Raji (cell line): ENCODE measurements around the gene MLC1.

Experiments used
- POLR2A ChIP-seq: IDR thresholded peaks from 2 replicates; pipeline ENCODE4 v1.6.1; 2011; ENCODE audit warnings: low read depth, low read length, control low read depth; ENCODE audit not compliant: insufficient read depth

MLC1 gene

GRCh38 chr22:50072714-50073538, 12.3 kb downstream of the MLC1 start:
- TF ChIP-seq POLR2A: no peak

- TF ChIP-seq POLR2A: no peak
Measured at GRCh38 chr22:50072167-50072555, 13.1 kb downstream of the MLC1 start.

- TF ChIP-seq POLR2A: no peak
Measured at GRCh38 chr22:50071432-50072166, 13.6 kb downstream of the MLC1 start.

GRCh38 chr22:50070366-50070765, 14.9 kb downstream of the MLC1 start:
- TF ChIP-seq POLR2A: no peak

GRCh38 chr22:50068096-50068495, 17.1 kb downstream of the MLC1 start:
- no peak for TF ChIP-seq POLR2A

- no peak for TF ChIP-seq POLR2A
Measured at GRCh38 chr22:50067244-50067643, 18.0 kb downstream of the MLC1 start.

- no peak for TF ChIP-seq POLR2A
Measured at GRCh38 chr22:50064453-50064852, 20.8 kb downstream of the MLC1 start.

GRCh38 chr22:50063589-50064393, 21.4 kb downstream of the MLC1 start:
- TF ChIP-seq POLR2A: no peak

GRCh38 chr22:50062509-50063135, 22.6 kb downstream of the MLC1 start:
- no peak for TF ChIP-seq POLR2A

- no peak for TF ChIP-seq POLR2A
Measured at GRCh38 chr22:50061824-50062355, 23.3 kb downstream of the MLC1 start.

GRCh38 chr22:50061141-50061823, 23.9 kb downstream of the MLC1 start:
- no peak for TF ChIP-seq POLR2A

- TF ChIP-seq POLR2A: no peak
Measured at GRCh38 chr22:50060441-50061140, 24.6 kb downstream of the MLC1 start.

GRCh38 chr22:50059881-50060262, 25.4 kb downstream of the MLC1 start:
- TF ChIP-seq POLR2A: no peak
